GM04504 (cell line): Measurements from ENCODE around the gene KRT77.
"Not testable (repeated sequence)": the region's sequence is repeated elsewhere in the genome, so short reads cannot be mapped to it uniquely, and the experiment has no call there.

Experiments
- DNase-seq: peaks from one replicate; pipeline ENCODE4 v3.0.0-alpha.2; 2012; ENCODE audit warnings: low read depth

The KRT77 gene

GRCh38 chr12:52721838-52722470 is 18.6 kb upstream of the KRT77 start:
- DNase-seq, result no peak

- DNase-seq, result no peak
These were observed 17.1 kb upstream of the KRT77 start for GRCh38 chr12:52720365-52720886.

- no peak for DNase-seq
These were observed 12.7 kb upstream of the KRT77 start for GRCh38 chr12:52716061-52716460.

- no peak for DNase-seq
These were observed 12.1 kb upstream of the KRT77 start for GRCh38 chr12:52715416-52715815.

GRCh38 chr12:52714887-52715281 is 11.6 kb upstream of the KRT77 start:
- no peak for DNase-seq

- DNase-seq, result no peak
These were observed 10.9 kb upstream of the KRT77 start for GRCh38 chr12:52713960-52714886.

- DNase-seq, result not testable (repeated sequence)
These were observed 8.8 kb upstream of the KRT77 start for GRCh38 chr12:52712122-52712521.

- DNase-seq, result no peak
These were observed 7.4 kb upstream of the KRT77 start for GRCh38 chr12:52710730-52711129.

- DNase-seq, result no peak
These were observed 4.7 kb upstream of the KRT77 start for GRCh38 chr12:52708010-52708409.

- no peak for DNase-seq
These were observed 1.1 kb upstream of the KRT77 start for GRCh38 chr12:52704464-52704863.

- DNase-seq, result no peak
These were observed 554 bp upstream of the KRT77 start for GRCh38 chr12:52703878-52704277.

- no peak for DNase-seq
These were observed 986 bp downstream of the KRT77 start for GRCh38 chr12:52702338-52702737.

- DNase-seq, result no peak
These were observed 2.0 kb downstream of the KRT77 start for GRCh38 chr12:52701281-52701680.

GRCh38 chr12:52699960-52700359 is 3.4 kb downstream of the KRT77 start:
- DNase-seq, result no peak

GRCh38 chr12:52699373-52699772 is 4.0 kb downstream of the KRT77 start:
- no peak for DNase-seq

GRCh38 chr12:52698651-52699340 is 4.5 kb downstream of the KRT77 start:
- no peak for DNase-seq

GRCh38 chr12:52697058-52697582 is 6.2 kb downstream of the KRT77 start:
- no peak for DNase-seq

GRCh38 chr12:52696588-52696987 is 6.7 kb downstream of the KRT77 start:
- no peak for DNase-seq

- no peak for DNase-seq
These were observed 8.3 kb downstream of the KRT77 start for GRCh38 chr12:52695039-52695438.

GRCh38 chr12:52694151-52694550 is 9.2 kb downstream of the KRT77 start:
- no peak for DNase-seq

- DNase-seq, result no peak
These were observed 10.1 kb downstream of the KRT77 start for GRCh38 chr12:52693261-52693660.

- no peak for DNase-seq
These were observed 11.1 kb downstream of the KRT77 start for GRCh38 chr12:52692254-52692653.

GRCh38 chr12:52691841-52692150 is 11.5 kb downstream of the KRT77 start:
- no peak for DNase-seq
